Measurements from ENCODE around the gene BSPH1. TPM values are rescaled to one million over a fixed set of nuclear protein-coding genes. Genes with fewer than 3 reads are reported as not detected.

Gene BSPH1, protein sequence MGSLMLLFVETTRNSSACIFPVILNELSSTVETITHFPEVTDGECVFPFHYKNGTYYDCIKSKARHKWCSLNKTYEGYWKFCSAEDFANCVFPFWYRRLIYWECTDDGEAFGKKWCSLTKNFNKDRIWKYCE
- total RNA-seq (not detected in 2 replicates), polyA plus RNA-seq (not detected in 2 replicates), polyA minus RNA-seq (ENCODE audit: low replicate concordance) (not detected in 2 replicates)
- polyA plus RNA-seq (2012), result not detected in 2 replicates

DNA sequence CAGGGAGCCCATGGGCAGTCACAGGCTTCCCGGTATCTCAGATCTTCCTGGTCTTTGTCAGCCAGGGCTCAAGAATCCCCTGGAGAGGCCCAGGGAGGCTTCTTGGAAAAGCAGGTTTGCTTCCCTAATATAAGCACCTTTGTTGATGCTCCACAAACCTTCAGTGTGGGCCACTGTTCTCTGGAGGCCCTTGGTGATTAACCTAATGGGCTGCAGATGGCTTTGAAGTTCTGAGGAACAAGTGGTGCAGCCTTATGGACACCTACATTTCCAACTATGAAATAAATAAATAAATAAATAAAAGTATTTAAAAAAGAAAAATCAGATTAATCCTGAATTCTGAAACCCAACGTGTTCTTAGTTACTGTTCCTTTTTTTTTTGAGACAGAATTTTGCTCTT is at the start of gene BSPH1:
TSS of gene BSPH1 (minus strand) at position 101 of the 400 bp plus-strand sequence. CDS start at position 12, 89 bp downstream.
- no peaks in the 10 kb centered on the region for H4K20me1 ChIP-seq (ENCODE audit: control insufficient read depth, extremely low read depth, insufficient read depth, low read length)
- no peak within 1 kb of the TSS for H3K4me2 ChIP-seq (ENCODE audit: extremely low read depth, insufficient read depth, low read length)
- H2AFZ ChIP-seq (ENCODE audit: low read length), result no peak within 1 kb of the TSS
- H3K27me3 ChIP-seq (ENCODE audit: control insufficient read depth, insufficient read depth, low read length), result no peaks in the 10 kb centered on the region
- H3K4me1 ChIP-seq (ENCODE audit: control insufficient read depth, extremely low read depth, insufficient read depth, low read length), result no peaks in the 10 kb centered on the region
- no peaks in the 10 kb centered on the region for H3K79me2 ChIP-seq (ENCODE audit: control insufficient read depth, insufficient read depth, low read length)
- no peak within 1 kb of the TSS for H3K9ac ChIP-seq (ENCODE audit: insufficient read depth, low read length)
- no peaks in the 10 kb centered on the region for H3K9me3 ChIP-seq (ENCODE audit: control insufficient read depth, insufficient read depth, low read depth, low read length)
- DNase-seq (ENCODE audit: low read depth in 2 of 2), result no peak
- TF ChIP-seq EZH2 (IDR thresholded peaks at IDR 0.05; ENCODE audit: low read length, missing control alignments) (no peak), CTCF (conservative IDR thresholded peaks at IDR 0.05 in 1 of 2, IDR thresholded peaks at IDR 0.05 in 1 of 2; ENCODE audit: low read depth in 1 of 2, low read length in 2 of 2) (no peak)
- H3K27ac ChIP-seq (ENCODE audit: insufficient read depth, low read length), result no peak within 1 kb of the TSS
- H3K4me3 ChIP-seq (replicated peaks in 1 of 4; ENCODE audit: control extremely low read depth in 1 of 4, insufficient read depth in 1 of 4, low read depth in 3 of 4, low read length in 4 of 4), result no peak within 1 kb of the TSS
- H3K36me3 ChIP-seq (ENCODE audit: control insufficient read depth, insufficient read depth, low read length), result no peaks in the 10 kb centered on the region

DNA sequence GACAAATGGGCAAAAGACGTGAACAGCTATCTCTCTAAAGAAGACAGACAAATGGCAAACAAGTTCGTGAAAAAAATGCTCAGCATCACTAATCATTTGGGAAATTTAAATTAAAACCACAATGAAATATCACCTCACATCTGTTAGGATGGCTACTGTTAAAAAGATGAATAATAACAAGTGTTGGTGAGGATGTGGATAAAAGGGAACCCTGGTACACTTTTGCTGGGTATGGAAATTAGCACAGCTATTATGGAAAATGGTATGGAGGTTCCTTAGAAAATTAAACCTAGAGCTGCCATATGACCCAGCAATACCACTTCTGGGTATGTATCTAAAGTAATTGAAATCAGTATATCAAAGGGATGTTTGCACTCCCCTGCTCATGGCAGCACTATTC is 44.8 kb upstream of the BSPH1 start:
- no peak overlapping the region for H3K9ac ChIP-seq (ENCODE audit: insufficient read depth, low read length)
- H3K79me2 ChIP-seq (ENCODE audit: control insufficient read depth, insufficient read depth, low read length), result no peaks in the 10 kb centered on the region
- no peaks in the 10 kb centered on the region for H4K20me1 ChIP-seq (ENCODE audit: control insufficient read depth, extremely low read depth, insufficient read depth, low read length)
- H3K36me3 ChIP-seq (ENCODE audit: control insufficient read depth, insufficient read depth, low read length), result no peaks in the 10 kb centered on the region
- no peaks in the 10 kb centered on the region for H3K4me1 ChIP-seq (ENCODE audit: control insufficient read depth, extremely low read depth, insufficient read depth, low read length)
- no peaks in the 10 kb centered on the region for H3K9me3 ChIP-seq (ENCODE audit: control insufficient read depth, insufficient read depth, low read depth, low read length)
- no peak overlapping the region for H2AFZ ChIP-seq (ENCODE audit: low read length)
- no peak for DNase-seq (ENCODE audit: low read depth in 2 of 2)
- no peaks in the 10 kb centered on the region for H3K27me3 ChIP-seq (ENCODE audit: control insufficient read depth, insufficient read depth, low read length)
- no peak overlapping the region for H3K27ac ChIP-seq (ENCODE audit: insufficient read depth, low read length)
- no peak for TF ChIP-seq EZH2 (IDR thresholded peaks at IDR 0.05; ENCODE audit: low read length, missing control alignments)
- TF ChIP-seq CTCF (conservative IDR thresholded peaks at IDR 0.05 in 1 of 2, IDR thresholded peaks at IDR 0.05 in 1 of 2; ENCODE audit: low read depth in 1 of 2, low read length in 2 of 2), result no peak
- H3K4me2 ChIP-seq (ENCODE audit: extremely low read depth, insufficient read depth, low read length), result no peak overlapping the region
- H3K4me3 ChIP-seq (replicated peaks in 1 of 4; ENCODE audit: control extremely low read depth in 1 of 4, insufficient read depth in 1 of 4, low read depth in 3 of 4, low read length in 4 of 4), result no peak overlapping the region

- DNase-seq (ENCODE audit: low read depth in 2 of 2), result no peak
- no peak overlapping the region for H3K4me3 ChIP-seq (replicated peaks in 1 of 4; ENCODE audit: control extremely low read depth in 1 of 4, insufficient read depth in 1 of 4, low read depth in 3 of 4, low read length in 4 of 4)
These were observed 41.6 kb upstream of the BSPH1 start for GRCh38 chr19:48033604-48034003.

More at GRCh38 chr19:48033604-48034003, 41.6 kb upstream of the BSPH1 start:
- no peak overlapping the region for H3K4me2 ChIP-seq (ENCODE audit: extremely low read depth, insufficient read depth, low read length)
- H3K27me3 ChIP-seq (ENCODE audit: control insufficient read depth, insufficient read depth, low read length), result no peaks in the 10 kb centered on the region
- no peak for TF ChIP-seq EZH2 (IDR thresholded peaks at IDR 0.05; ENCODE audit: low read length, missing control alignments)
- no peak for TF ChIP-seq CTCF (conservative IDR thresholded peaks at IDR 0.05 in 1 of 2, IDR thresholded peaks at IDR 0.05 in 1 of 2; ENCODE audit: low read depth in 1 of 2, low read length in 2 of 2)
- H2AFZ ChIP-seq (ENCODE audit: low read length), result no peak overlapping the region
- H4K20me1 ChIP-seq (ENCODE audit: control insufficient read depth, extremely low read depth, insufficient read depth, low read length), result no peaks in the 10 kb centered on the region
- H3K9ac ChIP-seq (ENCODE audit: insufficient read depth, low read length), result no peak overlapping the region
- H3K9me3 ChIP-seq (ENCODE audit: control insufficient read depth, insufficient read depth, low read depth, low read length), result no peaks in the 10 kb centered on the region
- H3K36me3 ChIP-seq (ENCODE audit: control insufficient read depth, insufficient read depth, low read length), result no peaks in the 10 kb centered on the region
- H3K27ac ChIP-seq (ENCODE audit: insufficient read depth, low read length), result no peak overlapping the region
- no peaks in the 10 kb centered on the region for H3K79me2 ChIP-seq (ENCODE audit: control insufficient read depth, insufficient read depth, low read length)
- no peaks in the 10 kb centered on the region for H3K4me1 ChIP-seq (ENCODE audit: control insufficient read depth, extremely low read depth, insufficient read depth, low read length)

Data from fibroblast of lung (primary cell).